Measurements from ENCODE around the gene PSMD3.
A peak's percentile ranks its signal among the peaks of the same experiment; 100 is the strongest.

PSMD3 gene

DNA sequence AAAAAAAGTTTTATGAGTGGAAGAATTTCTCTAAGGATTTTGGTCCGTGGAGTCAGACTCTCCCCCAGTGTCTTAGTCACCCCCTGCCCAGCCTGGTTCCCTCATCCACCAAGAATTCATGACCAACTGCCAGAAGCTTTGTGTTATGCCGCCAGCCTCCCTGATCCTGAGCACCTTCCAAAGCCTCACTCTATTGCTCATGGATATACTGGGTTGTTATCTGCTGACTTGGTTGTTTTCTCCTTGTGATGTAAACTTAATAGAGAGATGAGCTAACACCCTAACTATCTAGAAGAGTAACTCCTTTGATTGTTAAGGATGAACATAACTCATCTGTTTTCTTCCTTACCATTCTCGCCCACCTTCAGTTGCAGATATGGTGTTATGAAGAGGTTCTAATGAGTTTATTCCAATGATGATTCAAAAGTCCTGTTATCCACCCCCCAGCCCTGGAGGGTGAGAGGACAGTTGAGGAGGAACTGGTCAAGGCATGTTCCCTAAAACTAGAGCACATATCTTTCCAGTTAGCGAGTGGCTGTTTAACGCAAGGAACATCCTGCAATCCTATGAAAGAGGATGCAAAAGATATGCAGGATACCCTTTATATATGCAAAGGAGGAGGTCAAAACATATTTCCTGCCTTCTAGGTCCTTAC, 1.5 kb upstream of the PSMD3 start:
- DNase-seq (ENCODE audit: low read depth): no peak
- TF ChIP-seq, protein P1, sequence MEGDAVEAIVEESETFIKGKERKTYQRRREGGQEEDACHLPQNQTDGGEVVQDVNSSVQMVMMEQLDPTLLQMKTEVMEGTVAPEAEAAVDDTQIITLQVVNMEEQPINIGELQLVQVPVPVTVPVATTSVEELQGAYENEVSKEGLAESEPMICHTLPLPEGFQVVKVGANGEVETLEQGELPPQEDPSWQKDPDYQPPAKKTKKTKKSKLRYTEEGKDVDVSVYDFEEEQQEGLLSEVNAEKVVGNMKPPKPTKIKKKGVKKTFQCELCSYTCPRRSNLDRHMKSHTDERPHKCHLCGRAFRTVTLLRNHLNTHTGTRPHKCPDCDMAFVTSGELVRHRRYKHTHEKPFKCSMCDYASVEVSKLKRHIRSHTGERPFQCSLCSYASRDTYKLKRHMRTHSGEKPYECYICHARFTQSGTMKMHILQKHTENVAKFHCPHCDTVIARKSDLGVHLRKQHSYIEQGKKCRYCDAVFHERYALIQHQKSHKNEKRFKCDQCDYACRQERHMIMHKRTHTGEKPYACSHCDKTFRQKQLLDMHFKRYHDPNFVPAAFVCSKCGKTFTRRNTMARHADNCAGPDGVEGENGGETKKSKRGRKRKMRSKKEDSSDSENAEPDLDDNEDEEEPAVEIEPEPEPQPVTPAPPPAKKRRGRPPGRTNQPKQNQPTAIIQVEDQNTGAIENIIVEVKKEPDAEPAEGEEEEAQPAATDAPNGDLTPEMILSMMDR (IDR thresholded peaks at IDR 0.05; ENCODE audit: control insufficient read depth, extremely low read depth, insufficient read depth): no peak
- H3K4me3 ChIP-seq (ENCODE audit: low read depth, low read length): no peak overlapping the region

DNA sequence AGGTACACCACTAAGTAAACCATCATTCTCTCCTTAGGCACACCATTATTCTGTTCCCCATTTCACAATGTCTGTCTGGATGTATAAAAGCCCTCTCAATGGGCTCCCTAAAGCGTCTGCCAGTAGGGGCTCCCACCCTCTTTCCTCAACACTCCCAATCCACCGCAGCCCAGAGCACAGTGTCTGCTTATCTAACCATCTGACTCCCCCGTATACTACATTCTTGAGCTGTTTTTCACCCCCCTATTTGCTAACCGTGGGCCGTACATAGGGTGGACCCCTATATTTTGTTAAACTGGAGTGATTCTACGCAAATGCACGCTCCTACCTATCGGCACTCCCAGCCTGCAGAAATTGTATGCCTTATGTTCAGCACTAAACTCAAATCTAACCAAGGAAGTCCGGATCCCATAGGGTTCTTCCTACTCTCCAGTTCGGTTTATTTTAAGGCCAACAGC, 685 bp upstream of the PSMD3 start:
- peak overlapping the region; percentile 92 for H3K4me3 ChIP-seq (ENCODE audit: low read depth, low read length)
- no peak for DNase-seq (ENCODE audit: low read depth)
- TF ChIP-seq, protein P1 (IDR thresholded peaks at IDR 0.05; ENCODE audit: control insufficient read depth, extremely low read depth, insufficient read depth): no peak

DNA sequence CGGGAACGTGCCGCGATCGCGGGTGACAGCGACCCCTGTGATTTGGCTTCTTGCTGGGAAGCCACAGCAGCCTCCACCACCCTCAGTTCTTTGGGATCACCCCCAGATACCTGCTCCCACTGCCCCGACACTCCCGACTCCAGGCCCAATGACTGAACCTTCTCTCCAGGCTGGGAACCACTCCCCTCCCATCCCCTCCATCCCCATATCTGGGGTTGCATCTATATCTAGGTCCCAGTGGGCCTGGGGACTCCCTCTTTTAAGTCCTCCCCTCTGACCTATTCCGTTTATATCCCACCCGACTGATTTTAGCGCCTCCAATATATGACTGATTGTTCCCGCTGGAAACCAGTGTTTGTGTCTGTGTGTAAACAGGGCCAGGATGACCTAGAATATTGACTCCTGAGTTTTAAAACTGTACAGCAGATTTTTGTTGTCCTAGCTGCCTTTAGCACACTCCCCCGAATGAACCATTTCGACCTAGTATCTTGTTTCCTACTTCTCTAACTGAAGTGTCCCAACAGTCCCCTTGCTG, 667 bp downstream of the PSMD3 start:
- peak overlapping the region; percentile 92 for H3K4me3 ChIP-seq (ENCODE audit: low read depth, low read length)
- TF ChIP-seq, protein P1 (IDR thresholded peaks at IDR 0.05; ENCODE audit: control insufficient read depth, extremely low read depth, insufficient read depth): no peak
- DNase-seq (ENCODE audit: low read depth): no peak

DNA sequence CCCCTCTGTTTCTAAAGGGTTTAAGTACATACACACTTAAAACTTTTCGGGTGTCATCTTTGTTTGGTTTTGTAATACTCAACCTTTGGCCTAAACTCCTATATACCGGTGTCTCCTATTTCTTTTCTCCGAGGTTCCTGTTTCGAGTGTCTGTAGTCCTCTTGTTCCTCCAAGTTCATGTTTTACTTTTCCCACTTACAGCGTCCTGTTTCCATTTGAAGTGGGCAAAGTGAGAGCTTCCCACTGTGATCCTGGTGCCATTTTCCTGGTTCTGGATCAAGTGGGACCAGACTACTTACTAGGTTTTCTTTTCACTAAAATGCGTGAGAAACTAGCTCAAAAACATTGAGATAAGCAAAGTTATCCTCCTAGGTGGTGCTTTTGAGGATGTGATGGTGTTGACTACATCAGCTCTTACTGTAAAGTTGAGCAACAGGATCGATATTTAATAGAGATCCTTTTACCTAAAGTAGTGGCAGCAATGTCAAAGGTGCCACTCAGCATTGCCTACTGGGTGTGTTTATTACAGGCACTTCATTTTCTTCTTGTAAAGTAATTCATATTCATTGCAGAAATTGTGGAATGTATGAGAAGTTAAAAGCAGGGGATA, 1.3 kb downstream of the PSMD3 start:
- DNase-seq (ENCODE audit: low read depth): no peak
- peak overlapping the region; percentile 92 for H3K4me3 ChIP-seq (ENCODE audit: low read depth, low read length)
- TF ChIP-seq, protein P1 (IDR thresholded peaks at IDR 0.05; ENCODE audit: control insufficient read depth, extremely low read depth, insufficient read depth): no peak

DNA sequence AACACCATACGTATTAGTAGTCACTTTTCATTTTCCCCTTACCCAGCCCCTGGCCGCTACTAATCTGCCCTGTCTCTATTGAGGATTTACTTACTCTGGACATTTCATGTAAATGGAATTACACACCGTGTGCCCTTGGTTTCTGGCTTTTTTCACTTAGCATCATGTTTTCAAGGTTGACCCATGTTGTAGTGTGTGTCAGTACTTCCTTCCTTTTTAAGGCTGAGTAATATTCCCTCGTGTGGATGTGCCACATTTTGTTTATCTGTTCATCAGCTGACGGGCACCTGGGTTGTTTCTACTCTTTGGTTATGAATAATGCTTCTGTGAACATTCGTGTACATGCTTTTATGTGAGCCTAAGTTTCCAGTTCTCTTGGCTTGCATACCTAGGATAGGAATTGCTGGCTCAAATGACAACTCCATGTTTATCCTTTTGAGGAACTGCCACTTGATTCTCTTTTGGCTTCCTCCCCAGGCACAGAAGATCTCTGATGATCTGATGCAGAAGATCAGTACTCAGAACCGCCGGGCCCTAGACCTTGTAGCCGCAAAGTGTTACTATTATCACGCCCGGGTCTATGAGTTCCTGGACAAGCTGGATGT, 7.7 kb downstream of the PSMD3 start:
- DNase-seq (ENCODE audit: low read depth): no peak
- TF ChIP-seq, protein P1 (IDR thresholded peaks at IDR 0.05; ENCODE audit: control insufficient read depth, extremely low read depth, insufficient read depth): no peak
- no peak overlapping the region for H3K4me3 ChIP-seq (ENCODE audit: low read depth, low read length)

DNA sequence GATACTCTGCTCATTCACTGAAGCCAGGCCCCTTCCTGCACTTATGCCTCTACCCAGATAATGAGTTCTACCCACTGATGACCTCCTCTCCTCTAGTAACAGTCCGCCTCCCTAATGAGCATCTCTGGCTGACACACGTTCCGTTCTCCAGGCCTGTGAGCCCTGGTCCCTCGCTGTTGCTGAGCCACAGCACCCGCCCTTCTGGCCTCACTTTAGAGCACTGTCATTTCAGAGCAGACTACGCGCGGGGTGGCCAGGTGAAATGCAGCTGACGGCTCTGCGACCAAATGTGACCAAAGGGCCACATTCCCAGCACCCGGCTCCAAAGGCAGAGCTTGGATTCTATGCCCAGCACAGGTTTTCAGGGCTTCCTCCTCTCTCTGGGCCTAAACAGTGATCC, 13.8 kb downstream of the PSMD3 start:
- DNase-seq (ENCODE audit: low read depth): no peak
- no peak overlapping the region for H3K4me3 ChIP-seq (ENCODE audit: low read depth, low read length)
- TF ChIP-seq, protein P1 (IDR thresholded peaks at IDR 0.05; ENCODE audit: control insufficient read depth, extremely low read depth, insufficient read depth): no peak

Measured in LNCaP clone FGC (cell line).